NCI-H774 (cell line): ENCODE data around the gene PHF21A.

ENCODE experiments used
- DNase-seq: peaks from one replicate; lab custom pipeline; 2025; lab: John Stamatoyannopoulos, UW

The PHF21A gene

GRCh38 chr11:46075168-46075567, 46.1 kb downstream of the PHF21A start:
- no peak for DNase-seq

- no peak for DNase-seq
Measured at GRCh38 chr11:46073632-46074031, 47.6 kb downstream of the PHF21A start.

- DNase-seq: no peak
Measured at GRCh38 chr11:46072172-46072964, 48.9 kb downstream of the PHF21A start.

DNA sequence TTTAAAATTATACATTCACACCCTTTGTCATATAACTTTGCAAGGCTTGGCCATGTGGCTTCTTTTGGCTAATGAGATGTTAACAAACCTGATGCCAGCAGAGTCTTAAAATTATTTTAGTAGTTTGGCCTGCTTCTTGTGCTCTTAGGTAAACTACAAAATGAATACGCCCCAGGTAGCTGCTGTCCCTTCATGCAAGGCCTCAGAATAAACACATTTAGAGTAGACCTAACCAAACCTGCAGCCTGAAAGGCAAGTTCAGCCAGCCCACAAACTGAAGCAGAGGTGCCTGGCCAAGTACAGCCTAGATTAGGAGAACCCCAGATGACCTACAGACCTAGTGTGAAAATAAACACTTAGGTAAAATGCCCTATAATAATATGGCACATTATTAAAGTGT, 50.2 kb downstream of the PHF21A start:
- no peak for DNase-seq

GRCh38 chr11:46069595-46069994, 51.7 kb downstream of the PHF21A start:
- no peak for DNase-seq

- no peak for DNase-seq
Measured at GRCh38 chr11:46066335-46066734, 54.9 kb downstream of the PHF21A start.

- DNase-seq: no peak
Measured at GRCh38 chr11:46065681-46066080, 55.6 kb downstream of the PHF21A start.

GRCh38 chr11:46064221-46064620, 57.0 kb downstream of the PHF21A start:
- no peak for DNase-seq

GRCh38 chr11:46063138-46063537, 58.1 kb downstream of the PHF21A start:
- DNase-seq: no peak

GRCh38 chr11:46060013-46060412, 61.2 kb downstream of the PHF21A start:
- no peak for DNase-seq

DNA sequence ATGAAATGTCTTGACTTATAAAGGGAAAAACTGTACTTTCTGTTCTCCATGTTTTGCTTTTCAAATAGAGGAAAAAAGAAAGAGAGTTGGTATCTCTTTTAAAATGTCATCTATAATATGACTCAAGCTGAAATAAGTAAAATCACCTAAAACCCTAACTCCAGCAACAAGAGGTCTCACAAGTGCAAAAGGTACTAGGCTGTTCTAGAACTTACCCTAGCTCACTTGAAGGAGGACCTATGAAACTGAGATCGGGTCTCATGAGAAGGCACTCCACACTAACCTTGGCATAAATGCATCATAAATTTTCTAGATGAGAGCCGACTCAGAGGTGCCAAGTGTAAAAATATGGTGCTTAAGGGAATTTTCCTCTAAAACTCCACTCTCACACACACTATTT, 63.8 kb downstream of the PHF21A start:
- DNase-seq: no peak

DNA sequence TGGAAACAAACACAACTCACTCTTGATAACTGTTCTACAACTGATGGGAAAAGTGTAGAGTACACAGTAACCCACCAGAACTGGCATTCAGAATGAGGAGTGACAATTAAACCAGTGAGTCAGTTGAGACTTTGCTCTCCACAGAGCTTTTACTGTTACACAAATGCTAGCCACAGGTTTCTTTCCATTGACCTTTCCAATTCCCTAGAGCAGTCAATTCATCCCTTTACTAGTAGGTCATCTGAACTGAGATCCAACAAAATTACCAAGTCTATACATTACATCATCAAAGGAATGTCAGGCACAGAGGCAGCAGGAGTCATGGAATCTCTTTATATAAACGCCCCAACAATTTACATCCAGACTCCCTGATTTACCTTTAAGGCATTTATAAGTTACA, 65.9 kb downstream of the PHF21A start:
- no peak for DNase-seq

- no peak for DNase-seq
Measured at GRCh38 chr11:46051102-46051501, 70.2 kb downstream of the PHF21A start.

GRCh38 chr11:46050662-46051061, 70.6 kb downstream of the PHF21A start:
- DNase-seq: no peak

DNA sequence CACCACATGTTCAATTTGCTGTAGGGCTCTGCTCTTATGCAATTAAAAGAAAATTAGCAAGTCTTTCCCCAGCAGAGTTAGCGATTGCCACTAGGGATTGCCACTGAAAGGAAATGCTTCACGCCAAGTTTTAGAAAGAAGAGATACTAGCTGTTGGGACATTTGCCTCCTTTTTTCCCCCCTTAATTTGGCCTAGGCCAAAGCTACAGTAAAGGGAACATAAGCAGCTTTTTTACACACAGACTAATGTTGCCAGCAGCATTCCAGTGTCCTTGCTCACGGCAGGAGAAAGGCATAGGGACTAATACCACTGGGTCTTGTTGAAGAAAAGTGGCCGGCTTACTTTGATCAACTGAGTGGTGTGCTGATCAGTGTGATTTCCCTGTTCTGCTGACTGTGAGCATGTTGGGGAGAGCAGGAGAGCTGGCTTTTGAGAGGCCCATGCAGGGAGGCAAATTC, 71.2 kb downstream of the PHF21A start:
- DNase-seq: no peak

GRCh38 chr11:46049325-46049897, 71.8 kb downstream of the PHF21A start:
- no peak for DNase-seq

DNA sequence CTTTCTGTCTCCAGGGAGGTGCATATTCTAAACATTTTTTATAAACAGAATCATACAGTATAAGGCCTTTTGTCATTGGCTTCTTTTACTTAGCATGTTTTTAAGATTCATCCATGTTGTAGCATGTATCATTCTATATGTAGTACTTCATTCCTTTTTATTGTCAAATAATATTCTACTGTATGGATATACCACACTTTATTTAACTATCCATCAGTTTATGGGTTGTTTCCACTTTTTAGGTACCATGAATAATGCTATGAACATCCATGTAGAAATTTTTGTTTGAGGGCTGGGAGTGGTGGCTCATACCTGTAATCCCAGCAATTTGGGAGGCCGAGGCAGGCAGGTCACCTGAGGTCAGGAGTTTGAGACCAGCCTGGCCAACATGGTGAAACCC, 73.1 kb downstream of the PHF21A start:
- DNase-seq: no peak

- DNase-seq: no peak
Measured at GRCh38 chr11:46047520-46047919, 73.7 kb downstream of the PHF21A start.

DNA sequence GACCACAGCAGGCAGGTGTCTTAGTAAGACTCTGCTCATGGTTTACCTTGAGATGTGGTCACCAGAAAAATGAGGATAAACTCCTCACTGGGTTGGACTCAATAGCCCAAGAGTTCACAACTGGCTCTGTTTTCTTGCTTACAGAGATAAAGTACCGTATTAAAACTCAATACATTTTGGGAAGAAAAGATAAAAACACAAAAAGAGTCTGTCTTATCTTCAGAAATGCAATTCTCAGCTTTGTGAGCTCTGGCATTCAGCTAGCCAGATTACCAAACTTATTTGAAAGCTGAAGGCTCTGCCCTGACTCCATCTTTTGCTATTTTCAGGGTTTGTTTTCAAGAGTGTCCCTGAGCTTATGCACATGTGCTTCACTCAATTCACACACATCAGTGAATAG, 75.4 kb downstream of the PHF21A start:
- no peak for DNase-seq

- no peak for DNase-seq
Measured at GRCh38 chr11:46044601-46045000, 76.7 kb downstream of the PHF21A start.

- no peak for DNase-seq
Measured at GRCh38 chr11:46039990-46040389, 81.3 kb downstream of the PHF21A start.

DNA sequence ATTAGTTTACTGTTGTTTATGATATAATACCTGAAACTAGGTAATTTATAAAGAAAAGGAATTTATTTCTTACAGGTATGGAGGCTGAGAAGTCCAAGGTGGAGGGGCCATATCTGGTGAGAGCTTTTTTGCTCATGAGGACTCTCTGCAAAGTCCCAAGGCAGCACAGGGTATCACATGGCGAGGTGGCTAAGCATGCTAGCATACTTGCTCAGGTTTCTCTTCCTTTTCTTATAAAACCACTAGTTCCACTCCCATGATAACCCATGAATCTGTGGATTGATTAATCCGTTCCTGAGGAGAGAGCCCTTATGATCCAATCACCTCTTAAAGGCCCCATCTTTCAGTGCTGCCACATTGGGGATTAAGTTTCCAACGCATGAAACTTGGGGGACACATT, 82.7 kb downstream of the PHF21A start:
- DNase-seq: no peak

GRCh38 chr11:46036969-46037368, 84.3 kb downstream of the PHF21A start:
- DNase-seq: no peak

- no peak for DNase-seq
Measured at GRCh38 chr11:46036009-46036408, 85.2 kb downstream of the PHF21A start.
